ENCODE measurements around the gene IMMP2L. TPM values are rescaled to one million over a fixed set of nuclear protein-coding genes. Genes with fewer than 3 reads are reported as not detected.
"Not testable (repeated sequence)": the region's sequence is repeated elsewhere in the genome, so short reads cannot be mapped to it uniquely, and the experiment has no call there.

Gene IMMP2L
- total and polyA plus RNA-seq, 7 donors, result 9.3 to 43.0 (median 19.2) TPM

DNA sequence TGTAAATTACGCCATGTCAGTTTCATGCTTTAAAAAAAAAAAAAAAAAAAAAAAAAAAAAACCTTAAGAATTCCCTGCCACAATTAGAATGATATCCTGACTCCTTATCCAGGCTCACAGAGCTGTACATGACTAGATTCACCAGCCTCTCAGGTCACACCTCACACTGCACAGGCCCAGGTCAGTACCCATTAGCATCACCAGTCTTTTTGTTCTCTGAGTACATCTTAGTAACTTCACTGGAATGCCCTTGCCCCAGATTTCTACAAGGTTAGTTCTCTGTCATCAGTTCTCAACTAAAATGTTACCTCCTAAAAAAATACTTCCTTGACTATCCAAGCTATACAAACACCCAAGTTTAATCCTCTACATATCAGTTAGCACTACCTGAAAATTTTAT lies 260.4 kb downstream of the IMMP2L start:
- TF ChIP-seq, protein P1, sequence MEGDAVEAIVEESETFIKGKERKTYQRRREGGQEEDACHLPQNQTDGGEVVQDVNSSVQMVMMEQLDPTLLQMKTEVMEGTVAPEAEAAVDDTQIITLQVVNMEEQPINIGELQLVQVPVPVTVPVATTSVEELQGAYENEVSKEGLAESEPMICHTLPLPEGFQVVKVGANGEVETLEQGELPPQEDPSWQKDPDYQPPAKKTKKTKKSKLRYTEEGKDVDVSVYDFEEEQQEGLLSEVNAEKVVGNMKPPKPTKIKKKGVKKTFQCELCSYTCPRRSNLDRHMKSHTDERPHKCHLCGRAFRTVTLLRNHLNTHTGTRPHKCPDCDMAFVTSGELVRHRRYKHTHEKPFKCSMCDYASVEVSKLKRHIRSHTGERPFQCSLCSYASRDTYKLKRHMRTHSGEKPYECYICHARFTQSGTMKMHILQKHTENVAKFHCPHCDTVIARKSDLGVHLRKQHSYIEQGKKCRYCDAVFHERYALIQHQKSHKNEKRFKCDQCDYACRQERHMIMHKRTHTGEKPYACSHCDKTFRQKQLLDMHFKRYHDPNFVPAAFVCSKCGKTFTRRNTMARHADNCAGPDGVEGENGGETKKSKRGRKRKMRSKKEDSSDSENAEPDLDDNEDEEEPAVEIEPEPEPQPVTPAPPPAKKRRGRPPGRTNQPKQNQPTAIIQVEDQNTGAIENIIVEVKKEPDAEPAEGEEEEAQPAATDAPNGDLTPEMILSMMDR (IDR thresholded peaks at IDR 0.05), result no peak
- ATAC-seq (no peak), DNase-seq (no peak)
- H3K36me3 ChIP-seq (ENCODE audit: insufficient read depth in 1 of 2, low read depth in 1 of 2), result no peaks in the 10 kb centered on the region
- no peaks in the 10 kb centered on the region for H3K27me3 ChIP-seq (ENCODE audit: insufficient read depth in 3 of 3, low read length in 2 of 3)
- no peak overlapping the region for H3K27ac ChIP-seq
- H3K4me1 ChIP-seq, result peaks cover 7% of the 10 kb centered on the region
- no peaks in the 10 kb centered on the region for H3K9me3 ChIP-seq
- 100% methylated on average over 1 of the region's 1 CpG for WGBS, 3 donors
- intact Hi-C loops (cut with DNase I), result no loop called here
- H3K4me3 ChIP-seq, result no peak overlapping the region

DNA sequence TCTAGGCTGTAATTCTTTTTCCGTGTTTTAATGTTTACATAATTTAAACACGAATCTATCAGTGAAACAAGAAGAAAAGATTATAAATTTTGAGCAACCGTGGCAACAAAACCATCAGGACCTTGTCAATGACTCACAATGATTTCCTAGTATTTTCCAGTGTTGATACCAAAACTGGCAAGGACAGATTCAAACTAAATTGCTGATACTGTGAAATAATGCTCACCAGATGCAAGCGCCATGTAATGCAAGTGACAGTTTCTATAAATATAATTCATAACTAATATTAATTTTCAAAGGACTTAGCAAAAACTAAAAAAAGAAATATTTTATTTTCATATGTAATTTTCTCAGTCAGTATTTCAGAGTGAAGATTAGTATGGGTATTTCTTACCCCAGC lies 267.8 kb downstream of the IMMP2L start:
- ATAC-seq, result no peak
- WGBS, 3 donors, result 77 to 93% (median 84%) methylated on average over 4 of the region's 4 CpGs

DNA sequence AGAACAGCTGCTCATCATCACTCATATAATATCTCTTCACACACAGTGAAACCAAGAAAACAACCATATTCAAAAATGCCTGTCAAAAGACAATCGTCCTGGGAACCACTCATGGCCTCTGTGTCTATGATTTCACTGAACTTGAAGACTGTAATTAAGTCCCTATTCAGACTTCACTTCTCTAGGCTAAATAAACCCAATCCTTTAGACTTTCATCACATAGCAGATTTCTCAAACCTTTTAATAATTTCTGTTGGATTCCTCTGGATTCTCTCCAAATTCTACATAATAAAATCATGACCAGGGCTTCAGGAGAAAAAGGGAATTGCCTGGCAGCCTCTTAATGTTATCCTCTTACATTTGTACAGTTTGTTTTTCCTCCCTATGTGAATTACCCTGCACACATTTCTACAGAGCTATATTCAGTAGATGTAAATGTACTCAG lies 270.2 kb downstream of the IMMP2L start:
- DNase-seq (no peak), ATAC-seq (peak in 1 of 4 donors; percentile 22)
- TF ChIP-seq, protein P1 (IDR thresholded peaks at IDR 0.05), result no peak
- 8 to 40% (median 27%) methylated on average over 1 of the region's 1 CpG for WGBS, 3 donors
- Histone ChIP-seq H3K9me3 (no peaks in the 10 kb centered on the region), H3K27me3 (ENCODE audit: insufficient read depth in 3 of 3, low read length in 2 of 3) (no peaks in the 10 kb centered on the region), H3K4me3 (no peak overlapping the region), H3K27ac (no peak overlapping the region), H3K4me1 (no peaks in the 10 kb centered on the region), H3K36me3 (ENCODE audit: insufficient read depth in 1 of 2, low read depth in 1 of 2) (no peaks in the 10 kb centered on the region)
- intact Hi-C loops (cut with DNase I), result no loop called here

More for the DNA sequence above, 267.8 kb downstream of the IMMP2L start:
- H3K27ac ChIP-seq, result no peak overlapping the region
- no peak overlapping the region for H3K4me3 ChIP-seq
- TF ChIP-seq, protein P1 (IDR thresholded peaks at IDR 0.05), result no peak
- no peaks in the 10 kb centered on the region for H3K9me3 ChIP-seq
- intact Hi-C loops (cut with DNase I), result no loop called here
- H3K4me1 ChIP-seq, result peaks cover 3% of the 10 kb centered on the region
- no peaks in the 10 kb centered on the region for H3K27me3 ChIP-seq (ENCODE audit: insufficient read depth in 3 of 3, low read length in 2 of 3)
- H3K36me3 ChIP-seq (ENCODE audit: insufficient read depth in 1 of 2, low read depth in 1 of 2), result no peaks in the 10 kb centered on the region
- DNase-seq, result no peak

DNA sequence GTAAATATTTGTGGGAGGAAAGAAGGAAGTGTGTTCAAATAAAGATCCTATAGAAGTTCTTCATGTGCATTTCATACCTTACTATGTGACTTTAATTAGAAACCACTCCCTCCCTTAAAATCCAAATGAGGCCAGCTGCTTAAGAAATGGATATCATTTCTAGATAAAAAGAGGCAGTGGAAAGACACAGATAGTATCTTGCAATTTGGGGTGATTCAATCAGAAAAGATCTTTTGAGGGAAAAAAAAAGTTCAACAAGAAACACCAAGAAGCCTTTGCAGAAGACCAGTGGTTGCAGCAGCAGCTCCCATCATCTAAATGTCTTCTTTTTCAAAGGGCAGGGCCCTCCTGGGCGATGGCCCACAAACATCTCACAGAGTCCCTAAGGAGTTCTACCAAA lies 271.3 kb downstream of the IMMP2L start:
- intact Hi-C loops (cut with DNase I), result no loop called here
- H3K4me1 ChIP-seq, result no peaks in the 10 kb centered on the region
- H3K4me3 ChIP-seq, result no peak overlapping the region
- H3K36me3 ChIP-seq (ENCODE audit: insufficient read depth in 1 of 2, low read depth in 1 of 2), result no peaks in the 10 kb centered on the region
- ATAC-seq (no peak), DNase-seq (no peak)
- WGBS, 3 donors, result 76 to 81% (median 80%) methylated on average over 1 of the region's 1 CpG
- no peak overlapping the region for H3K27ac ChIP-seq
- H3K27me3 ChIP-seq (ENCODE audit: insufficient read depth in 3 of 3, low read length in 2 of 3), result no peaks in the 10 kb centered on the region
- no peaks in the 10 kb centered on the region for H3K9me3 ChIP-seq
- TF ChIP-seq, protein P1 (IDR thresholded peaks at IDR 0.05), result no peak

DNA sequence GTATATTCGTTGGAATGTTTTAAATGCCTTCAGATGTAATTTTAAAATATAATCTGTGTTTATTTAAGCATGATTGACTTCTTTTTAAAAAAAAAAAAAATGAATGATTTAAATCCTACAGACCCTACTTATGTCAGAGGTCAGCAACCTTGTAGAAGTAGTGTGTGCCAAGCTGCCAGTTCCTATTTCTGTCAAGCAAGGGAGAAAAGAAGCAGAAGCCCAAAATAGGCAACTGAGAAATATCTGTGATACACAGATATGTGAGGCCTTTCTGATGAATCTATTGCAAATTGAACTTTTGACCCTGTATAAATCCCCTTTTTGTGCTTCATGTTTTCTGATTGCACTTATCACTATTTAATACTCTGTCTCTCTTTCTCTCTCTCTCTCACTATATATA lies 271.9 kb downstream of the IMMP2L start:
- ATAC-seq (no peak), DNase-seq (no peak)
- no peak overlapping the region for H3K27ac ChIP-seq
- no peak overlapping the region for H3K4me3 ChIP-seq
- no peaks in the 10 kb centered on the region for H3K27me3 ChIP-seq (ENCODE audit: insufficient read depth in 3 of 3, low read length in 2 of 3)
- H3K36me3 ChIP-seq (ENCODE audit: insufficient read depth in 1 of 2, low read depth in 1 of 2), result no peaks in the 10 kb centered on the region
- 85 to 94% (median 87%) methylated on average over 1 of the region's 1 CpG for WGBS, 3 donors
- H3K4me1 ChIP-seq, result no peaks in the 10 kb centered on the region
- H3K9me3 ChIP-seq, result no peaks in the 10 kb centered on the region
- TF ChIP-seq, protein P1 (IDR thresholded peaks at IDR 0.05), result no peak
- intact Hi-C loops (cut with DNase I), result no loop called here

DNA sequence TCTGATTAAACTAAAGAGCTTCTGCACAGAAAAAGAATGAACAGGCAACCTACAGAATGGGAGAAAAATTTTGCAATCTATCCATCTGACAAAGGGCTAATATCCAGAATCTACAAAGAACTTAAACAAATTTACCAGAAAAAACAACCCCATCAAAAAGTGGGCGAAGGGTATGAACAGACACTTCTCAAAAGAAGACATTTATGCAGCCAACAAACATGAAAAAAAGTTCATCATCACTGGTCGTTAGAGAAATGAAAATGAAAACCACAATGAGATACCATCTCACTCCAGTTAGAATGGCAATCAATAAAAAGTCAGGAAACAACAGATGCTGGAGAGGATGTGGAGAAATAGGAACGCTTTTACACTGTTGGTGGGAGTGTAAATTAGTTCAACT lies 273.9 kb downstream of the IMMP2L start:
- WGBS, 3 donors, result 87 to 95% (median 88%) methylated on average over 3 of the region's 3 CpGs
- intact Hi-C loops (cut with DNase I); H3K4me1 ChIP-seq; H3K4me3 ChIP-seq; H3K27me3 ChIP-seq (ENCODE audit: insufficient read depth in 3 of 3, low read length in 2 of 3); ATAC-seq; H3K9me3 ChIP-seq; DNase-seq; H3K36me3 ChIP-seq (ENCODE audit: insufficient read depth in 1 of 2, low read depth in 1 of 2); H3K27ac ChIP-seq: not testable (repeated sequence)

Measured in psoas muscle (tissue), 8 donors.